Mucosa of rectum (tissue), 2 donors: ENCODE measurements around the gene AMBP.

Experiments used
- H3K27ac ChIP-seq, 2 donors: one replicate each; pipeline ENCODE4 v1.7.0; 2013; ENCODE audit warnings: inconsistent platforms in 2 of 2, low read depth in 2 of 2, low read length in 2 of 2
- H3K27me3 ChIP-seq, 2 donors: one replicate each; pipeline ENCODE4 v1.7.0; 2013; ENCODE audit warnings: low read length in 2 of 2; ENCODE audit not compliant: control insufficient read depth in 2 of 2, insufficient read depth in 2 of 2
- H3K36me3 ChIP-seq, 2 donors: one replicate each; pipeline ENCODE4 v1.7.0; 2013; ENCODE audit warnings: low read length in 2 of 2; ENCODE audit not compliant: control insufficient read depth in 2 of 2, insufficient read depth in 2 of 2
- H3K4me1 ChIP-seq, 2 donors: one replicate each; pipeline ENCODE4 v1.7.0; 2013; ENCODE audit warnings: low read length in 2 of 2, mild to moderate bottlenecking in 1 of 2; ENCODE audit not compliant: control insufficient read depth in 2 of 2, insufficient read depth in 2 of 2
- H3K4me3 ChIP-seq, 2 donors: one replicate each; pipeline ENCODE4 v1.7.0; 2013; ENCODE audit warnings: low read length in 2 of 2
- H3K9ac ChIP-seq, 2 donors: one replicate each; pipeline ENCODE4 v1.7.0; 2013; ENCODE audit warnings: low read length in 2 of 2, low read depth in 1 of 2, mild to moderate bottlenecking in 1 of 2
- H3K9me3 ChIP-seq, 2 donors: one replicate each; pipeline ENCODE4 v1.7.0; 2013; ENCODE audit warnings: low read length in 2 of 2; ENCODE audit not compliant: control insufficient read depth in 2 of 2
- donor health status: healthy.
- donor health status: Normal muscosa, but diverticular disease.

The AMBP gene

GRCh38 chr9:114110180-114110579, 32.1 kb upstream of the AMBP start:
- Histone ChIP-seq H3K36me3 (no peaks in the 10 kb centered on the region), H3K27me3 (peaks cover 0 to 2% of the 10 kb centered on the region in 2 donors), H3K4me3 (no peak overlapping the region), H3K27ac (no peak overlapping the region), H3K9me3 (no peaks in the 10 kb centered on the region), H3K4me1 (peaks cover 0 to 8% of the 10 kb centered on the region in 2 donors), H3K9ac (no peak overlapping the region)

- H3K36me3 ChIP-seq = no peaks in the 10 kb centered on the region
- no peaks in the 10 kb centered on the region for H3K9me3 ChIP-seq
- no peak overlapping the region for H3K27ac ChIP-seq
- no peak overlapping the region for H3K4me3 ChIP-seq
- peaks cover 0 to 2% of the 10 kb centered on the region in 2 donors for H3K27me3 ChIP-seq
- no peak overlapping the region for H3K9ac ChIP-seq
- peaks cover 0 to 8% of the 10 kb centered on the region in 2 donors for H3K4me1 ChIP-seq
Measured at GRCh38 chr9:114109124-114109523, 31.0 kb upstream of the AMBP start.

- Histone ChIP-seq H3K4me1 (peaks cover 0 to 8% of the 10 kb centered on the region in 2 donors), H3K36me3 (no peaks in the 10 kb centered on the region), H3K27ac (no peak overlapping the region), H3K9me3 (no peaks in the 10 kb centered on the region), H3K27me3 (peaks cover 0 to 2% of the 10 kb centered on the region in 2 donors), H3K9ac (no peak overlapping the region), H3K4me3 (no peak overlapping the region)
Measured at GRCh38 chr9:114108016-114108833, 30.1 kb upstream of the AMBP start.

GRCh38 chr9:114107286-114108001, 29.3 kb upstream of the AMBP start:
- Histone ChIP-seq H3K27ac (no peak overlapping the region), H3K4me1 (peaks cover 0 to 2% of the 10 kb centered on the region in 2 donors), H3K9me3 (no peaks in the 10 kb centered on the region), H3K9ac (no peak overlapping the region), H3K27me3 (peaks cover 0 to 1% of the 10 kb centered on the region in 2 donors), H3K4me3 (no peak overlapping the region), H3K36me3 (no peaks in the 10 kb centered on the region)

GRCh38 chr9:114105236-114105635, 27.1 kb upstream of the AMBP start:
- H3K27ac ChIP-seq = no peak overlapping the region
- no peak overlapping the region for H3K9ac ChIP-seq
- H3K36me3 ChIP-seq = no peaks in the 10 kb centered on the region
- no peaks in the 10 kb centered on the region for H3K27me3 ChIP-seq
- peaks cover 0 to 2% of the 10 kb centered on the region in 2 donors for H3K4me1 ChIP-seq
- H3K9me3 ChIP-seq = no peaks in the 10 kb centered on the region
- H3K4me3 ChIP-seq = no peak overlapping the region

- H3K4me3 ChIP-seq = no peak overlapping the region
- H3K27ac ChIP-seq = no peak overlapping the region
- no peaks in the 10 kb centered on the region for H3K9me3 ChIP-seq
- no peaks in the 10 kb centered on the region for H3K27me3 ChIP-seq
- H3K36me3 ChIP-seq = no peaks in the 10 kb centered on the region
- peaks cover 7 to 12% of the 10 kb centered on the region in 2 donors for H3K4me1 ChIP-seq
- H3K9ac ChIP-seq = no peak overlapping the region
Measured at GRCh38 chr9:114102484-114102883, 24.4 kb upstream of the AMBP start.

GRCh38 chr9:114100536-114100935, 22.4 kb upstream of the AMBP start:
- no peak overlapping the region for H3K9ac ChIP-seq
- H3K4me1 ChIP-seq = peaks cover 8 to 13% of the 10 kb centered on the region in 2 donors
- no peak overlapping the region for H3K4me3 ChIP-seq
- H3K27ac ChIP-seq = no peak overlapping the region
- no peaks in the 10 kb centered on the region for H3K9me3 ChIP-seq
- no peaks in the 10 kb centered on the region for H3K27me3 ChIP-seq
- peaks cover 0 to 1% of the 10 kb centered on the region in 2 donors for H3K36me3 ChIP-seq

GRCh38 chr9:114099669-114100270, 21.7 kb upstream of the AMBP start:
- no peak overlapping the region for H3K27ac ChIP-seq
- H3K36me3 ChIP-seq = peaks cover 0 to 6% of the 10 kb centered on the region in 2 donors

GRCh38 chr9:114098936-114099668, 21.0 kb upstream of the AMBP start, which contains the start of gene KIF12:
Gene KIF12 (minus strand): TSS chr9:114099292. CDS start chr9:114099276, 16 bp downstream.
- Histone ChIP-seq H3K27ac (peak within 1 kb of the TSS; percentile 72), H3K27me3 (no peaks in the 10 kb centered on the region), H3K4me3 (peak within 1 kb of the TSS; percentile 56 to 64), H3K9me3 (no peaks in the 10 kb centered on the region), H3K4me1 (peaks cover 8 to 13% of the 10 kb centered on the region in 2 donors), H3K9ac (peak within 1 kb of the TSS; percentile 32 to 52), H3K36me3 (peaks cover 1 to 9% of the 10 kb centered on the region in 2 donors)

More at GRCh38 chr9:114099669-114100270, 21.7 kb upstream of the AMBP start:
- no peaks in the 10 kb centered on the region for H3K27me3 ChIP-seq
- H3K9ac ChIP-seq = no peak overlapping the region
- H3K4me3 ChIP-seq = no peak overlapping the region
- no peaks in the 10 kb centered on the region for H3K9me3 ChIP-seq
- peaks cover 8 to 13% of the 10 kb centered on the region in 2 donors for H3K4me1 ChIP-seq
